GM19239 (cell line): ENCODE results near the gene ADAMTS16.

Experiments
- DNase-seq: peaks from one replicate; pipeline ENCODE4 v3.0.0; 2011; ENCODE audit warnings: low spot score; ENCODE audit not compliant: insufficient read length
- FAIRE-seq: peaks from 2 replicates; lab custom pipeline; 2011; peaks lifted over from hg19 to GRCh38; lab: Jason Lieb, UNC

ADAMTS16 gene

GRCh38 chr5:5303242-5303641 lies 163.1 kb downstream of the ADAMTS16 start:
- FAIRE-seq (no peak), DNase-seq (no peak)

- no peak for DNase-seq
- FAIRE-seq, result no peak
Observed at GRCh38 chr5:5304361-5305020, 164.4 kb downstream of the ADAMTS16 start.

- FAIRE-seq (no peak), DNase-seq (no peak)
Observed at GRCh38 chr5:5306696-5307095, 166.6 kb downstream of the ADAMTS16 start.

- no peak for DNase-seq
- FAIRE-seq, result no peak
Observed at GRCh38 chr5:5308319-5308718, 168.2 kb downstream of the ADAMTS16 start.

GRCh38 chr5:5309645-5310044 lies 169.5 kb downstream of the ADAMTS16 start:
- FAIRE-seq (no peak), DNase-seq (no peak)

GRCh38 chr5:5313101-5313635 lies 173.0 kb downstream of the ADAMTS16 start:
- DNase-seq, result no peak
- no peak for FAIRE-seq

- no peak for DNase-seq
- no peak for FAIRE-seq
Observed at GRCh38 chr5:5314166-5314565, 174.0 kb downstream of the ADAMTS16 start.

- FAIRE-seq (no peak), DNase-seq (no peak)
Observed at GRCh38 chr5:5314626-5315025, 174.5 kb downstream of the ADAMTS16 start.

- FAIRE-seq, result no peak
- DNase-seq, result no peak
Observed at GRCh38 chr5:5315068-5315980, 175.2 kb downstream of the ADAMTS16 start.

- FAIRE-seq (no peak), DNase-seq (no peak)
Observed at GRCh38 chr5:5316334-5316733, 176.2 kb downstream of the ADAMTS16 start.

GRCh38 chr5:5317976-5318375 lies 177.8 kb downstream of the ADAMTS16 start:
- DNase-seq, result no peak
- FAIRE-seq, result no peak

GRCh38 chr5:5318426-5319190 lies 178.5 kb downstream of the ADAMTS16 start:
- FAIRE-seq (no peak), DNase-seq (no peak)

GRCh38 chr5:5320062-5320805 lies 180.1 kb downstream of the ADAMTS16 start:
- no peak for DNase-seq
- FAIRE-seq, result no peak

- FAIRE-seq (no peak), DNase-seq (no peak)
Observed at GRCh38 chr5:5321137-5321536, 181.0 kb downstream of the ADAMTS16 start.

- no peak for FAIRE-seq
Observed at GRCh38 chr5:5323551-5323950, 183.4 kb downstream of the ADAMTS16 start.

GRCh38 chr5:5326115-5326758 lies 186.1 kb downstream of the ADAMTS16 start:
- DNase-seq (no peak), FAIRE-seq (no peak)

More at GRCh38 chr5:5323551-5323950, 183.4 kb downstream of the ADAMTS16 start:
- DNase-seq, result no peak

GRCh38 chr5:5327126-5327525 lies 187.0 kb downstream of the ADAMTS16 start:
- no peak for DNase-seq
- FAIRE-seq, result no peak

GRCh38 chr5:5330728-5331452 lies 190.8 kb downstream of the ADAMTS16 start:
- DNase-seq, result no peak
- FAIRE-seq, result no peak

GRCh38 chr5:5331848-5332247 lies 191.7 kb downstream of the ADAMTS16 start:
- FAIRE-seq, result no peak
- no peak for DNase-seq
